ENCODE results near the gene KRTAP4-9.

GRCh38 chr17:41073676-41074075 lies 31.5 kb upstream of the KRTAP4-9 start:
- TF ChIP-seq, protein P1, sequence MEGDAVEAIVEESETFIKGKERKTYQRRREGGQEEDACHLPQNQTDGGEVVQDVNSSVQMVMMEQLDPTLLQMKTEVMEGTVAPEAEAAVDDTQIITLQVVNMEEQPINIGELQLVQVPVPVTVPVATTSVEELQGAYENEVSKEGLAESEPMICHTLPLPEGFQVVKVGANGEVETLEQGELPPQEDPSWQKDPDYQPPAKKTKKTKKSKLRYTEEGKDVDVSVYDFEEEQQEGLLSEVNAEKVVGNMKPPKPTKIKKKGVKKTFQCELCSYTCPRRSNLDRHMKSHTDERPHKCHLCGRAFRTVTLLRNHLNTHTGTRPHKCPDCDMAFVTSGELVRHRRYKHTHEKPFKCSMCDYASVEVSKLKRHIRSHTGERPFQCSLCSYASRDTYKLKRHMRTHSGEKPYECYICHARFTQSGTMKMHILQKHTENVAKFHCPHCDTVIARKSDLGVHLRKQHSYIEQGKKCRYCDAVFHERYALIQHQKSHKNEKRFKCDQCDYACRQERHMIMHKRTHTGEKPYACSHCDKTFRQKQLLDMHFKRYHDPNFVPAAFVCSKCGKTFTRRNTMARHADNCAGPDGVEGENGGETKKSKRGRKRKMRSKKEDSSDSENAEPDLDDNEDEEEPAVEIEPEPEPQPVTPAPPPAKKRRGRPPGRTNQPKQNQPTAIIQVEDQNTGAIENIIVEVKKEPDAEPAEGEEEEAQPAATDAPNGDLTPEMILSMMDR (IDR thresholded peaks at IDR 0.05; ENCODE audit: low read length), result no peak
- no peak for TF ChIP-seq EZH2 (IDR thresholded peaks at IDR 0.05; ENCODE audit: borderline replicate concordance, low read length)

All from OCI-LY1 (cell line).